CD4-positive, alpha-beta T cell treated with Interleukin-4 for 4 hours (primary cell): Measurements from ENCODE around the gene MAGI1.

Experiments
- DNase-seq: peaks from one replicate; pipeline ENCODE4 v3.0.0-alpha.2; 2020

MAGI1 gene

DNA sequence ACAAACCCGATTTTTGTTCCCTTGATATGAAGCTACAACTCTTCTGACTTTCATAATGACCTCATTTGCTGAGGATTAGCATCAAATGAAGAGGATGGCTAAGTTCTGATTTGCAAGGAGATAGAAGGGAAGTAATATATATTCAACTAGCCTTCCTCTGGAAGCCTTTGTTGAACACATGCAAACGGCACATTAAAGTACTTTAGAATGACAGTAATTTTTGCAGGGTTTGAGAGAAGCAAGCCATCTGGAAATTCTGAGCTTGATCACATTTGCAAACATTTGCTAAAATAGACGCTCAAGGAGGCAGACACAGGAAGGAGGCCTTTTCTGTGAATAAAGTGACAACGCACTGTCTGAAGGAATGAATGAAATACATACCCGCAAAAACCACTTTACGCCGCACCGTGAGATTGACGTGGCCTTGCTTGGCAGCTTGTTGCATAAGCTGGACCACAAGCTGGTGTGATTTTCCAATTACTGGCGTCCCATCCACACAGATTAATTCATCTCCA lies 657.2 kb downstream of the MAGI1 start:
- no peak for DNase-seq

- no peak for DNase-seq
Observed at GRCh38 chr3:65379223-65379622, 659.5 kb downstream of the MAGI1 start.

DNA sequence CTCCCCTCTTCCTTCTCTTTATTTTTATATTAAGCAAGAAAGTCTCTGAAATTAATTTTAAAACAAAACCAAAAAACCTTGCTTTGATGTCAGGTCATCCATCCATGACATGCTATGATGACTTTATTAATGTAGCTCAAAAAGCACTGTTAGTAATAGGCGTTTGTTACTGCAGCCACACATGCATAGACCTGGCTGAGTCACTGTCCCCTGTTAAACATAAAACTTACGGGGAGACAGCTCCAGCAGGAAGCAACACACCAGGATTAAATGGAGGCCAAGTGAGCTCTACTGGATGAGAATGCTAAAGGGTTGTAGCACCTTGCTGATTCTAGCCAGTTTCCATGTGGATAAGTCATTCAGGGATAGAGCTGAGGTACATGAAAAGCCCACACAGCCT lies 661.1 kb downstream of the MAGI1 start:
- no peak for DNase-seq

GRCh38 chr3:65376426-65376825 lies 662.3 kb downstream of the MAGI1 start:
- no peak for DNase-seq

DNA sequence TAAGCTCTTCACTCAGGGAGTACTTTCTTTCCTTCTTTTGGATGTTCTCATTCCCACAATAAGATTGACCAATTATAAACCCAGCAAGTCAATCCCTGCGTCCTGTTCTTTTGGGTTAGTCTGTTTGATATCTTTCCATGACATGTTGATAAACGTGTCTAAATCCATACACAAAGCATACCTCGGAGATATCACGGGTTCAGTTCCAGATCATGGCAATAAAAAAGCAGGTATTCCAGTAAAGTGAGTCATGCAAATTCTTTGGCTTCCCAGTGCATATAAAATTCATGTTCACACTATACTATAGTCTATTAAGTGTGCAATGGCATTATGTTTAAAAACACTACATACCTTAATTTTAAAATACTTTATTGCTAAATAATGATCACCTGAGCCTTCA lies 667.7 kb downstream of the MAGI1 start:
- no peak for DNase-seq

DNA sequence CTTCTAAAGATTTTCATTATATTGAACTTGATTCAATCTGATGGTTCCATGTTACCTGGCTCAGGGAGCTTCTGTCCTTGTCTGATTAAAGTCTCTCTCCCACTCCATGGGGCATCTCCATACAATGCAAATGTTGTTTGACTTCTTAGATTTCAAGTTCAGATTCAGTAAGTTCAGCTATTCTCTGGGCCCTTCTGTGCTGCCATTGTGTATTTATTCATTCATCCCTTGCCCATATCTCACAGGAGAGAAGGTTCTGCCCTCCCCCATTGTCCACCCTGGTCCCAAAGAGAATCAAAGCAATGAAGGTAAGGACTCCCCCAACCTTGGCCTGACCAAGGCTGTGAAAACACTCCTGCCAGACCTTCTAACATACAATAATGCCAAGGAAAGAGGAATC lies 669.9 kb downstream of the MAGI1 start:
- DNase-seq: no peak

GRCh38 chr3:65362688-65363087 lies 676.0 kb downstream of the MAGI1 start:
- no peak for DNase-seq

GRCh38 chr3:65361448-65361847 lies 677.3 kb downstream of the MAGI1 start:
- DNase-seq: no peak

DNA sequence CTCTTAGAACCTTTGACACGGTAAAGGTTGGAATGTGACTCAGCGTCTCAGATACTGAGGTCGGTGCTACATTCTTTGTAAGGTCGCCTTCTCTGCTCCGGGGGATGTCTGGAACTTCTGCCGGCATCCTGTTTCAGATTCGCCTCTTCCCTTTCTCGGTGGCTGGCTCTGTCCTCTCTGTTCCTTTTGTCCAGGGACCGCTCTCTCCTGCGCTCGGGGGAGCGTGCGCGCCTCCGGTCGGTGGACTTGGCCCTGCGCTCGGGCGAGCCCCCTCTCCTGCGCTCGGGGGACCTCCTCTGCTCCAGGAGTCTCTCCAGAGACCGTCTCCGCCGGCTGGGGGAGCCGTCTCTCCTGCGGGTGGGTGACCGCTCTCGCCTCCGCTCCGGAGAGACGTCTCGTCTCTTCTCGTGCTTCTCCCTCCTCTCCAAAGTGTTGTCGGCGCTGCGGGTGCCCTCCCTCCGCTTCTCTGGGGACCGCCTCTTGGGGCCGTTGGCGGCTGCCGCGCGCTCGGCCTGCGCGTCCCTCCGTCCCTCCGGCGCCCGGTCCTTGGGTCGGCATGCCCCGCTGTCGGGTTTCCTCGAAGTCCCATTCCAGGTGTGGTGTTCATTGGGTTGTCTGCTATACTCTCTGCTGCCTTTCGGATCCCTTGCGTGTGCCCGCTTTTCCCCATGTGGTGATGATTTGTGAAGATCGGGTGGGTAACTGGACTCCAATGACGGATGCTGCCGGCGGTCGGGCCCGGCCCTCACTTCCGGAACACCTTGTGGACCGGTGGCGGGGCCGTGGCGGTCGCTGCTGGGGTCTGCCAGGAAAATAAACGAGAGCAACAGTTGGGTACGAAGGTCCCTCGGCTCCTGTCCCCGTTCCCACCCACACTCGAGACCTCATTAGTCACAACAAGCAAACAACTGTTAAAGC lies 682.1 kb downstream of the MAGI1 start:
- DNase-seq: no peak

DNA sequence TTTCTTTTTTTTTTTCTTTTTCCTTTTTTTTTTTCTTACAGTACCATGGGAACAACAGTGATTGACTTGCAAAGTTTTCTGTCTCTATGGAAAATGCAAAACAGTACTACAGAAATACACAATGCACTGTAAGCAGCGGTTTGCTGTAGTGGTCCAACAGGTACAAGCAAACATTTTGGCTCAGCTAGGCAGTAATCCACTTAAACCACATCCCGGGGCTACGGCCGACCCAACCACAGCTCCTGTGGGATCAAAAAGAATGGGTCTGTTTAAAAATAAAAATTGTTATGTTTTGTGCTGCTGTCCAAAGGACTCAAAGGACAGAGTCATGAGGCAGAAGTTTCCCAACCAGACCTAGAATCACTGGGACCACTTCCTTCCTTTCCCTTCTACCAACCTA lies 683.8 kb downstream of the MAGI1 start:
- no peak for DNase-seq

DNA sequence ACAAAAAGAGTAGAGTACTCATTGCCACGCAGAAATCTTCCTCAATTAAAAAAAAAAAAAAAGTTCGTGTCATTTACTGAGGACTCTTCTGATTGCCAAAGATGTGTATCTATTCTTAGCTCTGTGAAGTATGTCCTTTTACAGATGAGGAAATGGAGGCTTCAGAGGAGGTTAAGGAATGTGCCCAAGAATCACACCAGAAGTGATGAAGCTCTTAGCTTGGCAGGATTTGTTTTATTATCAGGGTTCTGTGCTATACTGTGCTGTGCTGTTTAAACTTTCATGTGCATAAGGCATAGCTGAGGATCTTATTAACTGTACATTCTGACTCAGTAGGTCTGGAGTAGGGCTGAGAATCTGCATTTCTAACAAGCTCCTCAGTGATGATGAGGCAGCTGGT lies 685.8 kb downstream of the MAGI1 start:
- DNase-seq: no peak

- DNase-seq: no peak
Observed at GRCh38 chr3:65351753-65352152, 687.0 kb downstream of the MAGI1 start.

GRCh38 chr3:65350801-65351476 lies 687.8 kb downstream of the MAGI1 start:
- DNase-seq: no peak

- DNase-seq: no peak
Observed at GRCh38 chr3:65348398-65348995, 690.2 kb downstream of the MAGI1 start.

DNA sequence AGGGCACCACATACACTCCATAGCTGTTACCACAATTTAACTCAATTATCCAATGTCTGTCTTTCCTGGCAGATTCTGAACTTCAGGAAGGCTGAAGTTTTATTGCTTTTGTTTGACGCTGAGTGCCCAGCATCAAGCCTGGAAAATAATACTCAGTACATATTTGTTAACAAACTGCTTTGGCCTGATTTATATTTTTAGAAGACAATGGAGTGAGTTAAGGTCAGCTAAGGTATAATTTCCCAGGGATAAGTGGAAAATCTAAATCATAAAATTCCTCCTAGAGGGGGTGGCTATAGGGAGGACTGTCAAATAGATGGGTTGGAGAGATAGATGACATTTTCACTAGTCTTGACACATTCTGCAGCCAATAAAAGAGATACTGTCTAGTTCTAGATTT lies 691.6 kb downstream of the MAGI1 start:
- no peak for DNase-seq

DNA sequence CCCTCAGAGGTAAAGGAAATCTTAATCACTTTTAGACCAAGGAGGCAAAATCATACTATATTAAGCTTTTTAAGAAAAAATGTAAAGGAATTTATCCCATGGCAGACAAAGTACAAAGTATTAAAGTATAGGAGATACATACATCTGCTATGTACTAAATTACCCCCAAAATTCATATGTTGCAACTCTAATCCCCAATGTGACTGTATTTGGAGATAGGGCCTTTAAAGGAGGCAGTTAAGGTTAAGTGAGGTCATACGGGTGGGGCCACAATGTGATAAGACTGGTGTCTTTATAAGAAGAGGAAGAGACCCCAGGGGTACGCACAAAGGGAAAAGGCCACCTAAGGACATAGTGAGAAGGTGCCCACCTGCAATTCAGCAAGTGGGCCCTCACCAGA lies 693.9 kb downstream of the MAGI1 start:
- DNase-seq: no peak

DNA sequence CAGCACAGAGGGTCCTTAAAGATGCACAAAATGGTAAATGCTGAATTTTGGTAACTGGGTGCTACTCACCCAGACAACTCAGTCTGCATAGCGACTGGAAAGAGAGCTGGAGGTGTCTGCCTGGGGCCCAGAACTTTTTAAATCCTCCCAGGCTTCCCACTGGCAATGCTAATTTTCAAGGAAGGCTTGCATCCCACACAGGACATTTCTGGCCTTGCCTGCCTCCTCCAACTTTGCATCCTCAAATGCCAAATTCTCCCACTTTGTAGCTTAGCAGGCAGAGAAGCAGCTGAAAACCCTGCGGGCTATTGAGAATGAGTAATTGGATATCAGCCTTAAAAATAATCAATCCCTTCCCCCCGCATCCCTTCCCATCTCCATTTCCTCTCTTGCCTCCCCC lies 694.3 kb downstream of the MAGI1 start:
- no peak for DNase-seq

DNA sequence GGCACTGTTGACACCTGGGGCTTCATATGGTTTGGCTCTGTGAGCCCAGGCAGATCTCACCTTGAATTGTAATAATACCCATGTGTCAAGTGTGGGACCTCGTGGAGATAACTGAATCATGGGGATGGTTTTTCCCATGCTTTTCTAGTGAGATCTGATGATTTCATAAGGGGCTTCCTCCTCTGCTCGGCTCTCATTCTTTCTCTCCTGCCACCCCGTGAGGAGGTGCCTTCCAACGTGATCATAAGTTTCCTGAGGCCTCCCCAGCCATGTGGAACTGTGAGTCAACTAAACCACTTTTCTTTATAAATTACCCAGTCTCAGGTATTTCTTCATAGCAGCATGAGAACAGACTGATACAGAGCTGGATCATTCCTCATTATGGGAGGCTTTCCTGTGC lies 695.0 kb downstream of the MAGI1 start:
- DNase-seq: no peak

DNA sequence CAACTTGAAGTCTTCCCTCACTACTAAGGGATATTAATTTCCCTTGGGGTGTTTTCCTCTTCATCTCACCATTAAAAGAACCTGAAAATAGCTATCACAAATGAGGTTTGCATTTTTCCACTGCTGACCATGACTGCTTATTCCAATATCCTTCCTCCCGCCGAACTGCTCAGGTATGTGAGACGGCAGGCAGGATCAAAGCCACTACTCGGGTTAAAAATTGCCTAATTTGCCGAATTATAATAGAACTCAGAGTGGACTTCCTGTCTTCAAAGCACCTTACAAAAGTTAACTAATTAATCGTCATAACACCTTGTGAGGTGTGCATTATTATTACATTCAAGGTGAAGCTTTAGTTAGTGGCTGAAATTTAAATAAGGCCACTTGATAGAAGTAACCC lies 695.7 kb downstream of the MAGI1 start:
- no peak for DNase-seq

- DNase-seq: no peak
Observed at GRCh38 chr3:65342084-65342683, 696.5 kb downstream of the MAGI1 start.

DNA sequence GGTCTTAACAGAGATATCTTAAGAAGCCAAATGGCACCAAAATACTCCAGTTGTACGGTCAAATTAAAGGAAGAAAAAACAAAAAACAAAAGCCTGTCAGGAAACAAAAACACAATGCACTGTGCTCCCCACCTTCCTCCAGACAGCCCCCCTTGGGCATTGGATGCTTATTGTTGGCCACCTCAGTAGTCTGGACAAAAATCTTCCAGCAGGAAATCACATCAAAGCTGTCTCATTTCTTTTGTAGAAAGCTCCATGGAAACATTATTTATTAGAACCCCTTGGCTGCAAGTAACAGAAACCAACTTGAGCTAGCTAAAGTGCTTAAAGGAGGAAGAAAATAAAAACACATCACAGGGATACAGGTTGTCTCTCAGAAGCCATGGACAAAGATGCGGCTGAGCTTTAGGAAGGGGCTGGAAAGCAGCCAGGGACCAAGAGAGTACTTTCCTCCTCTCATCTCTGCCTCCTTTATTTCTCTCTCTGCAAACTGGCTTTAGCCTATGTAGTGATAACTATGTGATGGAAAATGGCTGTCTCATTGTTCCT lies 699.5 kb downstream of the MAGI1 start:
- no peak for DNase-seq

- DNase-seq: no peak
Observed at GRCh38 chr3:65338571-65338970, 700.1 kb downstream of the MAGI1 start.

DNA sequence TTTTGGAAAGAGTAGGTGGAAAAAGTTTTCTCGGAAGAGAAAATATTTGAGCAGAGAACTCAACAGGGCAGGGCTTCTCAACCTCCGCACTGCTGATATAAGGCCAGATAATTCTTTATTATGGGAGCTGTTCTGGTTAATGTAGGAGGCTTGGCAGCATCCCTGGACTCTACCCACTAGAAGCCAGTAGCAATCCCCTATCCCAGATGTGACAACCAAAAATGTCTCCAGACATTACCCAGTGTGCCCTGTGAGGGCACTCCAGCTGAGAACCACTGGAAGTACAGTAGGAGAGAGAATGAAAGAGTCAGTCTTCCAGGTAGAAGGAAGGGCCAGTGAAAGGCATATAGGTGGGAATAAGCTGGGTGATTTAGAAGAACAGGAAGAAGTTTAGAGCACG lies 703.1 kb downstream of the MAGI1 start:
- no peak for DNase-seq
